Stimulated activated CD8-positive, alpha-beta memory T cell treated with anti-CD3 and anti-CD28 coated beads, Interleukin-15, amount 100 ng/mL, for 48 hours (primary cell): Measurements from ENCODE around the gene STXBP6.
"Not testable (repeated sequence)": the region's sequence is repeated elsewhere in the genome, so short reads cannot be mapped to it uniquely, and the experiment has no call there.

ENCODE experiments used
- DNase-seq, 2 donors: peaks; one replicate each; pipeline ENCODE4 v3.0.0-alpha.2; 2020; ENCODE audit warnings: low read depth in 2 of 2

Gene STXBP6

GRCh38 chr14:24857277-24857676 is 192.7 kb downstream of the STXBP6 start:
- no peak for DNase-seq

- no peak for DNase-seq
Measured at GRCh38 chr14:24853446-24853845, 196.5 kb downstream of the STXBP6 start.

GRCh38 chr14:24852312-24853060 is 197.5 kb downstream of the STXBP6 start:
- no peak for DNase-seq

- no peak for DNase-seq
Measured at GRCh38 chr14:24851837-24852236, 198.1 kb downstream of the STXBP6 start.

GRCh38 chr14:24851406-24851805 is 198.5 kb downstream of the STXBP6 start:
- no peak for DNase-seq

GRCh38 chr14:24850072-24850471 is 199.9 kb downstream of the STXBP6 start:
- DNase-seq = no peak

GRCh38 chr14:24849471-24849870 is 200.5 kb downstream of the STXBP6 start:
- no peak for DNase-seq

GRCh38 chr14:24848102-24848790 is 201.7 kb downstream of the STXBP6 start:
- DNase-seq = no peak

GRCh38 chr14:24847568-24848095 is 202.3 kb downstream of the STXBP6 start:
- no peak for DNase-seq

- no peak for DNase-seq
Measured at GRCh38 chr14:24846261-24846660, 203.7 kb downstream of the STXBP6 start.

GRCh38 chr14:24845851-24846250 is 204.1 kb downstream of the STXBP6 start:
- no peak for DNase-seq

GRCh38 chr14:24844011-24844410 is 205.9 kb downstream of the STXBP6 start:
- no peak for DNase-seq

GRCh38 chr14:24843494-24843893 is 206.5 kb downstream of the STXBP6 start:
- DNase-seq = no peak

- no peak for DNase-seq
Measured at GRCh38 chr14:24840204-24840893, 209.6 kb downstream of the STXBP6 start.

- DNase-seq = no peak
Measured at GRCh38 chr14:24839617-24840203, 210.2 kb downstream of the STXBP6 start.

GRCh38 chr14:24838945-24839616 is 210.9 kb downstream of the STXBP6 start:
- DNase-seq = no peak

- DNase-seq = no peak
Measured at GRCh38 chr14:24837280-24838046, 212.5 kb downstream of the STXBP6 start.

GRCh38 chr14:24836324-24836723 is 213.6 kb downstream of the STXBP6 start:
- not testable (repeated sequence) for DNase-seq

GRCh38 chr14:24834956-24835355 is 215.0 kb downstream of the STXBP6 start:
- no peak for DNase-seq

GRCh38 chr14:24833385-24833784 is 216.6 kb downstream of the STXBP6 start:
- DNase-seq = no peak

GRCh38 chr14:24831677-24832076 is 218.3 kb downstream of the STXBP6 start:
- DNase-seq = no peak
